Stimulated activated naive CD8-positive, alpha-beta T cell treated with anti-CD3 and anti-CD28 coated beads, Interleukin-15, Interleukin-2, amounts not matched to agents 100 U/mL and 50 U/mL, for 24 hours (primary cell): ENCODE data around the gene TIAM2.

ENCODE experiments used
- ATAC-seq: fragments of 150-1000 bp; cut with Tn5 transposase; one replicate; pipeline ENCODE4 v1.10.0; 2021
- DNase-seq: peaks from one replicate; pipeline ENCODE4 v3.0.0; 2021

TIAM2 gene

DNA sequence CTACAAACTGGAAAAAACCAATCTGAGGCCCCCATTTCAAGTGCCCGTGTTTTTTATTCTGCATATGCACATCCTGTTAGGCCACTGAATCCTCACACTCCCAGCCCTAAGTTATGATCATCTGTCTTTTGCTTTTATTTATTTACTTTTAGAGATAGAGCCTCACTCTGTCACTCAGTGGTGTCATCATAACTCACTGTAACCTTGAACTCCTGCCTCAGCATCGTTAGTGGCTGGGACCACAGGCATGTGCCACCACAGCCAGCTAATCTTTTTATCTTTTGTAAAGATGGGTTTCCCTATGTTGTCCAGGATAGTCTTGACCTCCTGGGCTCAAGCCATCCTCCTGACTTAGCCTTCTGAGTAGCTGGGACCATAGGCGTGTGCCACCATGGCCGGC is 239.1 kb downstream of the TIAM2 start:
- ATAC-seq = no peak
- DNase-seq = no peak

DNA sequence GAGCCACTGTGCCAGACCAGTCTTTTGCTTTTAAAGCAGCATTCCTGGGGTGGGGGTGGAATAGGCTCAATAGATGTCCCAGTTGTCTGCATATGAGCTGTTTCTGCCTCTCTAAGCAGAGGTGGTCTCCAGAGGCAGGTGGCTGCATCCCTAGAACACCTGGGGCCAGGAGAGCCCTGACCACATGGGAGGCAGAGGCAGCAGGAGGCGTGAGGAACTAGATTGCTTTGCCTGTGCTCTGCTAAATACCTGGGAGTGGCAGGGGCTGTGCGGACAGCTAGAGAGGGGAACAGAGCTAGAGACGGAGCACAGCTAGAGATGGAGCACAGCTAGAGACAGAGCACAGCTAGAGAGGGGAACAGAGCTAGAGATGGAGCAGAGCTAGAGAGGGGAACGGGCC is 239.6 kb downstream of the TIAM2 start:
- DNase-seq (no peak), ATAC-seq (no peak)

DNA sequence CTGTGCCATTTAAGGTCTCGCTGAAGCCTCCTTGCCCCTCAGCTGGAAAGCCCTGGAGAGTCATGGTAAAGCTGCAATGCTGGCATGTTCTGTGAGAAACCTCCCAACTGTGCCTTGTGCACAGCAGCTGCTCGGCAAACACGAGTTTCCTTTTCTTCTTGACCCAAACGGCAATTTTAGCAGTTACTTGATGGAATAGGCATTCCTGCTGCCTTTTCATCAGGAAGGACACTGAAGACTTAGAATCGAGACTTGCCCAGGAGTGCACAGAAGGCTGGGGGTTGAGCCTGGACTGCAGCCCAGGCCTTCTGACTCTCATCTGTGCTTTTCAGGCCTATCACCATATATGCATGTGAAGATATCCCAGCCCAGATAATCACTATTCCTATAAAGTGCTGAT is 240.0 kb downstream of the TIAM2 start:
- ATAC-seq (no peak), DNase-seq (no peak)

DNA sequence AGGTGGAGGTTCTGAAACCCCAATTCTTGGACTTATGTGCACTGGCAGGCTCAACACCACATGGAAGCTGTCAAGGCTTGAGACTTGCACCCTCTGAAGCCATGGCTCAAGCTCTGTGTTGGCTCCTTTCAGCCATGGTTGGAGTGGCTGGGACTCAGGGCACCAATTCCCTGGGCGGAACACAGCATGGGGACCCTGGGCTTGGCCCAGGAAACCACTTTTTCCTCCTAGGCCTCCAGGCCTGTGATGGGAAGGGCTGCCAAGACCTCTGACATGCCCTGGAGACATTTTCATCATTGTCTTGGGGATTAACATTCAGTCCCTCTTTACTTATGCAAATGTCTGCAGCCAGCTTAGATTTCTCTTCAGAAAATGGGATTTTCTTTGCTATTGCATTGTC is 242.5 kb downstream of the TIAM2 start:
- DNase-seq (no peak), ATAC-seq (no peak)

DNA sequence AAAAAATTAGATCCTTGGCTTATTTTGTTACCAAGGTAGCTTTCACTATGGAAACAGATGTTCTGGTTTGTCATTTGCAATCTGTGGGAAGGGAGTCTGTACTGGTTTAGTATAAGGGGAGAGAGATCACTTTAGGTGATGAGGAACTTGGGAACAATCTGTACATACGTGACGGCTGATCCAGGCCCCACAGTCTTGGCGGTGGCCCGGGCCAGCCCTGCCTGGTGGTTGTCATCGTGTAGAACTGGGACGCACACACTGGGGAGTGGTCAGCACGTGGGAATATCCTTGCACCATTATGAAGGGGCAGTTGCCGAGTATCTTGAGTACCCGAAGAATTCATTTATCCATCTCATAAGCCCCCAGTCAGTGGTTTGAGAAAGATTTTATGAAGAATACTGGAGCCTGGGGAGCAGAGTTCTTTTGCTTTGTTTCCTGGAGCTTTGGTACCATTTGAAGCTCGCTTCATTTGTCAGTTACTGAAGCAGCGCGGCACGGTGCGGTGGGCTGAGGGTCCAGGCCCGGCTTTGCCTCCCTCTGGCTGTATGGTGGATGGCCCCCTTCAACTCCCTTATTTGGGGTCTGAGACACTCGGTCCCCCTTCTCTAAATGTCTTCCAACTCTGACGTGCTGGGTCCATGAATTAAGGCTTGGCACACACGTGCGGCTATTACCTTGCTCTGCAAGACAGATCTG is 245.9 kb downstream of the TIAM2 start:
- DNase-seq (no peak), ATAC-seq (no peak)

DNA sequence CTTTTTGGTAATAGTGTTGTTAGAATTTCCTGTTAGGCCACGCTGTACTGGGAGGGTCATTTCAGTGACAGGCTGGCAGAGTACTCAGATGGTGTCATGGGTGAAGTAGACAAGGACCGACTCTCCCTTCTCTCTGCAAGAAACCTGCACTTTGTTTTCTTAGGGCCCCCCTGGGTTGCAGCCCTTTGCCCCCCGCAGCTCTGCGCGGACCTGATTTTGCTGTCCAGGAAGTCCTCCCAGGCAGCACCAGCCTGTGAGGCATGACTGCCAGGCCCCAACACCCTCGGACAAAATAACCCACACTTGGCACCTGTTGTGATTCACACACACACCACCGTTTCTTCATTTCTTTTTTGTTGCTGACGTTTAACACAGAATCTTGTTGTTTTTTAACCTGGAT is 246.9 kb downstream of the TIAM2 start:
- ATAC-seq (no peak), DNase-seq (no peak)

DNA sequence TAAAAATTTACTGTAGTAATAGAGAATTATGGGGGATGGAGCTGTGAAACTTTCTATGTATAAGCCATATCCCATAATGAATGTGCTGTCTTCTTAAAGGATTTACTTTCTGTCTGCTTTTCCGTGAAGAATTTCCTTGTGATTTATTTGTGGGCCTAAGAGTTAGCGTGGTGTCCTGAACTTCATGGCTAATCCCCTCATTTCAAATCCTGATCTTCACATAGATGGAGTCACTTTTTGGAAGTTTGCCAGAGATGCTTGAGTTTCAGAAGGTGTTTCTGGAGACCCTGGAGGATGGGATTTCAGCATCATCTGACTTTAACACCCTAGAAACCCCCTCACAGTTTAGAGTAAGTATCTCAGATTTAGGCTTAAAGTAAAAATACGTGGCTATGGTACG is 249.3 kb downstream of the TIAM2 start:
- DNase-seq (no peak), ATAC-seq (no peak)

DNA sequence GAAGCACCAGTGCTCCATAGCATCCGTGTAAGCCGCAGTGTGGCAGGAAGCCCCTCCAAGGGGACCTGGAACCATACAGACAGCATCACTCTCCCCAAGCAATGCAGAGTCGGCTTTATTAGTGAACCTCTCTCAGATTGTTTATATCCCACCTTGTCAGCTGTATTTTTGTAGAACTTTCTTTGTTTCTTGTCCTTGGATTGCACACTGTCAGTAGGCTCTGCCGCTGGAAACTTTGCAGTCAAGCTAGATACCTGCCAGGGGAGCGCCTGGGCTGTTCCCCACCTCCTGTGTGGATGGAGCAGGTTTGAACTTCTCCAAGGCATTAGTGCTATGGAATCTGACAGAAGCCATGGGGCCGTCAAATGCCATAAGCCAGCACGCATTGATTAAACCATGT is 250.1 kb downstream of the TIAM2 start:
- no peak for DNase-seq
- no peak for ATAC-seq

DNA sequence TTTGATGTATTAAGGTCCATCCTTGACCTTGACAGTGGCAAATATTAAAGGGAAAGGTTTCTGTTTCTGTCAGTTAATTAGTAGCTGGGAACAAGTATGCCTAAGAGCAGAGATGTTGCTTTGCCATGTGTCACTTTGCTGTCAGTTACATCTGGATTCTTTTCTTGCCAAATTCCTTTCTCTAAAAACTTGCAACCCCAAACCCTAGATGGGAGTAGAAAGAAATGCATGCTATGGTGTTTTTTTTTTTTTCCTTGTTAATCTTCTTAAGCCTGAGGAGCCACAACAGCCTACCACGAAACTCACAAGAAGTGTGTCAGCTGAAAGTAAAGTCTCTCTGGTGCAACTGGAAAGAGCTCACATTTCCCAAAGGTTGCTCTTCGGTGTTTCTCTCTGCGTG is 250.7 kb downstream of the TIAM2 start:
- no peak for DNase-seq
- no peak for ATAC-seq

DNA sequence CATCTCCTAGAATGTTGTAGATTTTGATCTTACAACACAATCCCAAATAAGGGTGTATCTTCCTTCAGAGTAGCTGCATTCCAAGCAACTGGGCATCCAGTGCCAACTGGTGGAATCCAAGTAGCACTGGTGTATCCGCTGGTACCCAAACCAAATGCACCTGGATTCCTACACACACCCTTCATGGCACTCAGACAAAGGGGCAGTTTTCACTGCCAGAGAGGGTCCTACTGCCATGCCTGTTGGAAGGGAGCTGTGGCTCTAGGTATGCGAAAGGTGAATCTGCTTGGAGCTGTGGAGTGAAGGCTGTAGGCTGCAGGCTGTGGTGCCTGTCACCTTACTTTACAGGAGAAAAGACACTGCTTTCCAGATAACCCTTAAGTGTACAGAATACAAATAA is 251.7 kb downstream of the TIAM2 start:
- DNase-seq = no peak
- ATAC-seq = no peak

DNA sequence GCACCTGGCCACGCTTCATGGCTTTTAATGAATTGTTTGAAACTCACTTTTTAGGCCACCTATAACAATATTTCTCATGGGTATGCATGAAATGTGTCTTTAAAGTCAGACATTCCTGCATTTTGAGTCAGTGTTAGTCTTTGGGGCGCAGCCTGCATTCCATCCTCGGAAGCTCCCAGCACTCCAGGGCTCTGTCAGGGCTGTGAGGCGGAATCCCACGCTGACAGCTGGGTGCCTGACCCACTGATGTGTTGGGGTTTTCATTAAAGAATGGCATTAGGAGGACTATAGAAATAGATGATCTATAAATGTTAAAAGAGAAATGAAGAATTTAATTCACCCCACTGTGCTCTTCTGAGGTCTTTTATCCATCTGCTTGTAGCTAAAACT is 252.5 kb downstream of the TIAM2 start:
- ATAC-seq (no peak), DNase-seq (no peak)

DNA sequence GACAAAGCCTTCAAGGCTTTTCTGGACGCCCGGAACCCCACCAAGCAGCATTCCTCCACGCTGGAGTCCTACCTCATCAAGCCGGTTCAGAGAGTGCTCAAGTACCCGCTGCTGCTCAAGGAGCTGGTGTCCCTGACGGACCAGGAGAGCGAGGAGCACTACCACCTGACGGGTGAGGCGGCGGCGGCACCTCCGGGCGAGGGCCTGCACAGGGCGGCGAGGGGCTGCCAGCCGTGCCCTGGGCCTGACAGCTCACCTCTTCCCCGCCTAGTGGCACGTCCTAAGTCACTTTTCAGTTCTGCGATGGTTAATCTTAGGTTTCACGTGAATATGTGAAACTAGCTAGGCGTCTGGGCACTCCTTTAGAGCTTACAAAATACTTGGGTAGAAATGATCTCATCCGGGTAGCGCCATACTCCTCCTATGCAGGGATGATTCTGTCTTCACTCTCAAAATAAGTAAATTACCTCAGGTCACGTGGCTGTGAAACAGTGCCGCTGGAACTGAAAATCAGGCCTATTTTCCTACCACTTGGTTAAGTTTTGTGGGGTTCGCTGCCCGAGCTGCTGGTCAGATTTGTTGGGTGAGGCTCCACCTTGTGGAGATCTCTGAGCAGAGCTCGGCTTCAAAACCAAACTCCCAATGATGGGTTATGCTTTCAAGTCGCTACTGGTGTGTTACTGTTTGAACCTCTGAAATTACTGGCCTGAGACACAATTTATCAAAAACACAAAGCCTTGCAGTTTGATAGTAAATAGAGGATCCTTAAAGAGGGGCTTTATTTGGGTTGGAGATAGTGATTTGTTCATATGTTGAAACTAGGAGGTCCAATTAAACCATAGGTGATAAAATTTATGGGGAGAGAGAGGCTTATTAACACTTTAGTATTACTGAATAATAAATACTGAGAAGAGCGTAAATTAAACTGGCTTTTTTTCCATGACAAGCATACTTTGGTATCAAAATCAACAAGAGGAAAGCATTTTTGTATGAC is 253.2 kb downstream of the TIAM2 start:
- peak; percentile 18 for DNase-seq
- no peak for ATAC-seq

DNA sequence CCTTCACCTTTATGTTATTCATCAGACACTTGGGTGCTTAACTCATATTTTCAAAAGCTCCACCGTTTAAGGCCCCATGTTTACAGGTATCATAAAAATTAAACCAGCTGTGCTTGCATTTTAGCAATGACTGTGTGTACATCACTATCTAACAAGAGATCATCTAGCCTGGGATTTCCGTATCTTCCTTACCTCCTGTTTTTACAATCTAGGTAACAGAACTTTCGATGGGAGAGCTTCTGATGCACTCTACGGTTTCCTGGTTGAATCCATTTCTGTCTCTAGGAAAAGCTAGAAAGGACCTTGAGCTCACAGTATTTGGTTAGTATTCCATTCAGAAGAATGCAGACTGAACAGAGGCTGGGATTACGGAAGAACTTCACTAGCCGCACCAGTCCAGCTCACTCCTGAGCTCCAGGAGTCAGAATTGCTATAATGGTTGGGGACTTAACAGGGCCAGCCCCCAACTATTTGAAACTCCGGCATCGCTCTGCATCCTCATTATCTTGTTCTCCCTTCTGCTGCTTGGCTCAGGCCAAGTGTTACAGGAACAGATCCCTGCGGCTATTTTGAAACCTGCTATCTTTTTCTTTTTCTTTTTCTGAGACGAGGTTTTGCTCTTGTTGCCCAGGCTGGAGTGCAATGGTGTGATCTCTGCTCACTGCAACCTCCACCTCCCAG is 255.7 kb downstream of the TIAM2 start:
- no peak for DNase-seq
- no peak for ATAC-seq

DNA sequence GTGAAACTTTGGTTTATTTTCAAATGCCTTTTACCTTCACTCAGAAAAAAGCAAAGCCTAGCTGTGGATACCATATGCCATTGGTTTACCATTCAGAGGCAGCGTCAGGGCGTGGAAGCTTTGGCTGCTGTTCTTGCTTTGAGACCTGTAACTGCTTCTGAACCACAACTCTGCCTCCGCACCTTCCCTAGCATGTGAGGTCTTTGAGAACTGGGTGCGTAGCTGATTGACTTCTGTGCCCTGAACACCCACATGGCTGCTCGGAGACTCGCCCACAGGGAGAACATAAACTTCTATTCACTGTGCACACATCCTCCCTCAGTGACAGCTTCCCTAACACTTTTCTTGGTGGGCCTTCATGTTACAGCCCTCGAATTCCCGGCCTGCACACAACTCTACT is 257.5 kb downstream of the TIAM2 start:
- ATAC-seq (no peak), DNase-seq (no peak)

DNA sequence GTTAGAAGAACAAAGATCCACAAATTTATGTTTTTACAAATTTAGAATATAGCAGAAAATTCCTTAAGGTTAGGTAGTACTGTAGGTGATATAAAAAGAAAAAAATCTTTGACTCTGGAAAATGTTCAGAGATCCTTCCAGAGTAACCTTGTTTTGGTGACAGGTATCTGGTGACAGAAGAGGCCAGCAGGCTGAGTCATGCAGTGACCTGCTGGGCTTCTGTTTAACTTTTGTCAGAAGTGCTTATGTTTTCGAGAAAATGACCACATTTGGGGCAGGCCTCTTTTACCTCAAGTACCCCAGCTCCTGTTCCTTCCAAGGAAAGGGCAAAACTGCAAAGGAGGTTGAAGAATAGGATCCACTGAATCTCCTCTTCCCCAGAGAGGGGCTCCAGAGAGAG is 258.2 kb downstream of the TIAM2 start:
- ATAC-seq = no peak

DNA sequence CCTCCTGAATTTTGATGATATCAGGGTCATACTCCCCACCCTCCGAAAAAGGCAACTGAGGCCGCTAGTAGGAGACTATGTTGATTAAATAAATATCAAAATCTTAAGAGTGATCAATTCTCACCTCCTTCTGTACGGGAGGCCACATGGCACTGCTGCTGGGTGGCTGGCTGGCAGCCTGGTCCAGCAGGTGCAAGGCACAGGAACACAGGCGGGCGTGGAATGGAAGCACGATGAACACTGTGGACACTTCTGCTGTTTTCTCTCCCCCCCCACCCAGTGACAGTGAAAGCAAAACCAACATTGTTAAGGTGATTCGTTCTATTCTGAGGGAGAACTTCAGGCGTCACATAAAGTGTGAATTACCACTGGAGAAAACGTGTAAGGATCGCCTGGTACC is 259.0 kb downstream of the TIAM2 start:
- DNase-seq = no peak
- ATAC-seq = peak; percentile 28

More for the DNA sequence above, 258.2 kb downstream of the TIAM2 start:
- no peak for DNase-seq

DNA sequence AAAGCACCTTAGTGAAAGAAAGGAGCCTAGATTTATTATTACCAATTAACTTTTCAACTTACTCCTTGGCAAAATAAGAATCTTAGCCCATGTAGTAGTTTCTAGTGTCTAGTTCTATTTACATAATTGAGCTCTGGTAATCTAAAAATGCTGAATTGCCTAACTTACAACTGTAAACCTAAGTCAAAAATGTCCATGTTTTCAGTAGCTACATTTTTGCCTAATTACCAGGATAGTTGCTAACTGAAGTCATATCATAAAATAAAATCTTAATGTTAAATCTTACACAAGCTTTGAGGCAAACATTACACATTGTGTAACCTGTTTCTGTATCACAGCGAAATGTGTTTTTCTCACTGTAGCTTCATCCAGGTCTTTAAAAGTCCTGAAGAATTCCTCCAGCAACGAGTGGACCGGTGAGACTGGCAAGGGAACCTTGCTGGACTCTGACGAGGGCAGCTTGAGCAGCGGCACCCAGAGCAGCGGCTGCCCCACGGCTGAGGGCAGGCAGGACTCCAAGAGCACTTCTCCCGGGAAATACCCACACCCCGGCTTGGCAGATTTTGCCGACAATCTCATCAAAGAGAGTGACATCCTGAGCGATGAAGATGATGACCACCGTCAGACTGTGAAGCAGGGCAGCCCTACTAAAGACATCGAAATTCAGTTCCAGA is 261.1 kb downstream of the TIAM2 start:
- DNase-seq = no peak
- no peak for ATAC-seq

DNA sequence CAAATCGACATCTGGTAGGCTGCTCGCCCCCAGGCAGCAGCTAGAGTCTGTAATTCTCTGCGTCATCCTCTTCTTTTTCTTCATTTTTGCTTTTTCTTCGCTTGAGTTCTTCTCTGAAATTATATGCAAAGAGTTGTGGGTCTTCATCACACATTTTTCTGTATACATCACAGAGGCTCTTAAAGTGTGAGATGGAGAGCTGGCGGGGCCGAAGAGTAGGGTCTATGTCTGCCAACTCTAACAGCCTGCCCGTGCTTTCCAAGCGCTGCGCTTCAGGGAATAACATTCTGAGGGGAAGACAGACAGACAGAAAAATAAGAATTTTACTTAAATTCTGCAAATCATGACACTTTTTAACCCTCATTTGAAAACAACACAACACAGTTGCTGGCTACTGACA is 262.7 kb downstream of the TIAM2 start:
- no peak for DNase-seq
- no peak for ATAC-seq

DNA sequence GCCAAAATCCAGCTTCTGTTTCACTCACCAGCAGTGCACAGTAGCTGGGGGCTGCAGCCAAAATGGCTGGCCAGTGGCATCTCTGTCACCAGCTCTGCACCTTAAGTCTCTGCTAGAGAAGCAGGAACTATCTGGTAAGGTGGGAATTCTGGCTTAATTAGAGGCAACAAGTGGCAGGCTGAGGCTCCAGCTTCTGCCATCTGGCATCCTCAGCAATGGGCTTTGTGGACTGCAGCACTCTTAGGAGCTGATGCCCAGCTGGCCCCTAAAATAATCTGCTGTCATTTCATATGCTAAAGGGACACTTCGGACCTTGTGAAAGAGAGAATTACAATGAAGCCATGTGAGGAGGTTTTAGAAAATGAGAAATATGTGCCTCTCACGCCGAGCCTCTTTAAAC is 264.1 kb downstream of the TIAM2 start:
- no peak for DNase-seq
- no peak for ATAC-seq

DNA sequence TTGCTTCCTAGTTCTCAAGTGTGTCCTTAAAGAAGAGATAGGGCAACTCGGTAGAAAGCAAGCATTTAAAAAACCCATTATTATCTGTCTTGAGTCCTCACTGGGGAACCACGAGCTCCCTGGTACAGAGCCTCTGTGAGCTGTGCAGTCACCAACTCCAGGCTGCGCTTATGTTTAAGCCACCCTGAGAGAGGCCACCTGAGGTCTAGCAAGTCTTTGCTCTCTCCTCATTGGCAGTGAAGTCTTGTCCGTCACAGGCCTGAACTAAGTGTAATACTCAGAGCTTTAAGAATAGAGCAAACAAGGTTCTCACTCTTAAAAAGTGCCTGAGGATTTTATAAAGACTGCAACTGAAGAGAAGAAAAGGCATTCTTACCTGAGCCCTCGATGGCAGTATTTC is 264.8 kb downstream of the TIAM2 start:
- ATAC-seq = no peak

DNA sequence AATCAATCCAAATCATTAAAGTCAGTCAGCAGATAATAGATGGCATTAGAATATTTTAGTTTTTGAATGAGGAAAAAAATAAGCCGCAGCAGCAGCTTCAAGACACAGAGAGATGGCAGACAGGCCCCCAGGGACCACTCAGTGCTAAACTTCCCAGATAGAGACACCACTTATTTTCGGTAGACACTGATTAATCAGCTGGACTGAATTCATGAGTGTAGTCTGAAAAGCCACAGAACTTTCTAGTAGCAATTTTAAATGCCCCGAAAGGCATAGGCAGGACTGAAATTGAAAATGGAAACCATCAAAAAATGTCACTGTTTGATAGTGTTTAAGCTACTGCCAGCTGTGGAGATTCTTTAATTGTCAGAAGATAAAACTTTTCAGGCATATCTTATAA is 265.6 kb downstream of the TIAM2 start:
- DNase-seq (no peak), ATAC-seq (no peak)

More for the DNA sequence above, 264.8 kb downstream of the TIAM2 start:
- no peak for DNase-seq

DNA sequence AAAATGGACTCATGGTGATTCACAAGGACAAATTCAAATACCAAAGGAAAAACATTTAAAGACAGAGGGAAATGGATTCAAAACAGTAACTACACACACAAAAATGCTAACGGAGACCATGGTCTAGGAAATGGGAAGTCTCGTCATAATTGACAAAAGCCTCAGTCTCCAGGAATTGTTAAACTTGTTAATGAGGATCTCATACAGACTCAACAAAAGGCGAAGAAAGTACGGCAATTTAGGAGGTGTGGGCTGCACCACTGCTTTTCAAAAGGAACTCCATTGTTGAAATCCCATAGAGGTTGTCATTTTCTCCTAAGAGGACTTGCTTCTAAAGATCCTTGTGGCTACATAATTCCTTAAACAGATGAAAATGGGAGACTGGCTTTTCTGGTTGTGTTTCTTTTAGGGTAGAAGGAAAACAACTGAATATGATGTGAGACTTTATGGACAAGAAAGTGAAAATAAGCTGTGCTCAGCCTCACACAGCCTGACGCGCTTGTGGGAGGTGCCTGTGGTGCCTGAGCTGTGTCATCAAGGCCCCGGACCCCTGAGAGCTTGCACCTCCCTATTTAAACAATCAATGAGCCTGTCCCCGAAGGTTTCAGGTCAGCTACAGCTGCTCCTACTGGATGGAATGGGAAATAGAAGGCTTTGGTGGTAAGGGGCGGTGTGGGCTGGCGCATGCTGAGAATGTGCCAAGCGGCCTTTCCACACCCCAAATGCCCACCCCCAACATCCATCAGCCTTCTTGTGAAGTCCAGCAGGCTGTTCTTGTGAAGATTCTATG is 266.2 kb downstream of the TIAM2 start:
- no peak for DNase-seq
- no peak for ATAC-seq
